MCF 10A (cell line): ENCODE data around the gene NAA80. TPM values are rescaled to one million over a fixed set of nuclear protein-coding genes. Genes with fewer than 3 reads are reported as not detected.

Experiments used
- BruUV-seq: library from RNA; stranded (reverse); fragments of 400-500 nt; replicated peaks from 2 replicates; lab custom pipeline; 2021; lab: Mats Ljungman, UMichigan
- CTCF ChIA-PET: fragments of 300-600 bp; sonication (Branson Sonifier 250); formaldehyde crosslinking; extraction: SDS; loops from one replicate; lab custom pipeline; 2021; ENCODE audit warnings: antibody characterized with exemption, inconsistent platforms; lab: Yijun Ruan, JAX
- POLR2A ChIA-PET: fragments of 300-600, 350-650 bp; sonication (Branson Sonifier 250); formaldehyde crosslinking; extraction: SDS; loops from one replicate; lab custom pipeline; 2020; ENCODE audit warnings: antibody characterized with exemption, inconsistent platforms; lab: Yijun Ruan, JAX
- DNase-seq: peaks from one replicate; pipeline ENCODE4 v3.0.0-alpha.2; 2018; ENCODE audit not compliant: unreplicated experiment
- H3K27ac Mint-ChIP-seq: one replicate; pipeline ENCODE4 v1.8.0; 2022; ENCODE audit warnings: mild to moderate bottlenecking, low read depth, mixed read lengths; ENCODE audit not compliant: unreplicated experiment
- H3K27me3 Mint-ChIP-seq: one replicate; pipeline ENCODE4 v1.8.0; 2022; ENCODE audit warnings: mixed read lengths; ENCODE audit not compliant: insufficient read depth, unreplicated experiment
- H3K36me3 Mint-ChIP-seq: one replicate; pipeline ENCODE4 v1.8.0; 2022; ENCODE audit warnings: mild to moderate bottlenecking, moderate library complexity, mixed read lengths; ENCODE audit not compliant: insufficient read depth, unreplicated experiment
- H3K4me1 Mint-ChIP-seq: one replicate; pipeline ENCODE4 v1.8.0; 2022; ENCODE audit warnings: mixed read lengths; ENCODE audit not compliant: insufficient read depth, unreplicated experiment
- H3K4me3 Mint-ChIP-seq: one replicate; pipeline ENCODE4 v1.8.0; 2022; ENCODE audit warnings: mild to moderate bottlenecking, moderate library complexity, mixed read lengths; ENCODE audit not compliant: unreplicated experiment
- H3K9me3 Mint-ChIP-seq: one replicate; pipeline ENCODE4 v1.8.0; 2022; ENCODE audit warnings: mixed read lengths; ENCODE audit not compliant: unreplicated experiment
- CTCF ChIP-seq: fragments of 200-600 bp; IDR thresholded peaks from one replicate; pipeline ENCODE4 v1.8.0; 2022; ENCODE audit warnings: antibody characterized with exemption, mild to moderate bottlenecking; ENCODE audit not compliant: unreplicated experiment
- intact Hi-C: fragments of 100-400 bp; cut with micrococcal nuclease; formaldehyde crosslinking; loops from 2 replicates; pipeline ENCODE4 v1.14.1; 2022
- total RNA-seq: library from RNA; stranded (reverse); gene quantifications from 2 replicates; pipeline ENCODE4 v1.2.3, GENCODE V29; 2022

NAA80 gene
- total RNA-seq, 1 experiment from 2014 or later = 12.4 TPM

GRCh38 chr3:50294089-50294488 lies 5.1 kb downstream of the NAA80 start:
- no peaks in the 10 kb centered on the region for H3K9me3 Mint-ChIP-seq
- DNase-seq = no peak
- ChIA-PET CTCF (interaction anchor here (0.6 kb wide), 1 partner anchor 17 kb away, joined by 4 read pairs; no protein-coding TSS in a partner anchor), POLR2A (interaction anchor here (0.7 to 2.9 kb wide), 3 partner anchors 43 to 58 kb away, joined by 3 to 22 read pairs (median 3); partner anchors contain the start of gene GNAI2)
- no peak for TF ChIP-seq CTCF
- no peaks in the 10 kb centered on the region for H3K27me3 Mint-ChIP-seq
- H3K36me3 Mint-ChIP-seq = peaks cover 13% of the 10 kb centered on the region
- H3K4me3 Mint-ChIP-seq = no peak overlapping the region
- intact Hi-C loops = no loop called here
- peaks cover 21% of the 10 kb centered on the region for H3K4me1 Mint-ChIP-seq
- BruUV-seq = no TSS peak
- no peak overlapping the region for H3K27ac Mint-ChIP-seq

GRCh38 chr3:50293079-50293801 lies 6.0 kb downstream of the NAA80 start:
- DNase-seq = no peak
- ChIA-PET CTCF (interaction anchor here (0.8 to 6.2 kb wide), 3 partner anchors 9 to 46 kb away, joined by 4 to 38 read pairs (median 5); partner anchors contain the start of gene HYAL2), POLR2A (interaction anchor here (0.7 to 2.9 kb wide), 12 partner anchors 10 to 57 kb away, joined by 3 to 22 read pairs (median 12); partner anchors contain the start of genes GNAI2, HYAL2, LSMEM2 and TUSC2)
- Mint-ChIP-seq H3K4me3 (peak overlapping the region; percentile 96), H3K4me1 (peaks cover 19% of the 10 kb centered on the region), H3K27ac (peak overlapping the region; percentile 93), H3K9me3 (no peaks in the 10 kb centered on the region), H3K36me3 (peaks cover 21% of the 10 kb centered on the region), H3K27me3 (no peaks in the 10 kb centered on the region)
- BruUV-seq = no TSS peak
- intact Hi-C loops = no loop called here
- no peak for TF ChIP-seq CTCF

GRCh38 chr3:50292159-50293078 lies 6.8 kb downstream of the NAA80 start, which contains the start of gene IFRD2:
Gene IFRD2 (minus strand): TSS chr3:50292429. CDS start chr3:50292274, 155 bp downstream.
- peaks cover 27% of the 10 kb centered on the region for H3K36me3 Mint-ChIP-seq
- H3K27ac Mint-ChIP-seq = peak within 1 kb of the TSS; percentile 93
- H3K4me3 Mint-ChIP-seq = peak within 1 kb of the TSS; percentile 96
- intact Hi-C loops = no loop called here
- BruUV-seq = TSS peak; percentile 77
- peaks cover 14% of the 10 kb centered on the region for H3K4me1 Mint-ChIP-seq
- no peaks in the 10 kb centered on the region for H3K9me3 Mint-ChIP-seq
- CTCF ChIA-PET = interaction anchor here (0.7 to 6.2 kb wide), 6 partner anchors 8 to 100 kb away, joined by 3 to 38 read pairs (median 4); partner anchors contain the start of gene HYAL2
- POLR2A ChIA-PET = interaction anchor here (0.6 to 2.9 kb wide), 28 partner anchors 9 to 1380 kb away, joined by 3 to 22 read pairs (median 4); partner anchors contain the start of genes CYB561D2, GNAI2, HYAL2 and KLHDC8B
- TF ChIP-seq CTCF = no peak
- peak; percentile 97 for DNase-seq
- H3K27me3 Mint-ChIP-seq = no peaks in the 10 kb centered on the region
